ENCODE data around the gene SKOR1. TPM values are rescaled to one million over a fixed set of nuclear protein-coding genes. Genes with fewer than 3 reads are reported as not detected.

Gene SKOR1
- total and polyA plus RNA-seq, 2 of the 8 experiments (the other 6 are each of a cell fraction or from before 2014, with no cell fraction given), result 0.03 to 0.11 TPM

DNA sequence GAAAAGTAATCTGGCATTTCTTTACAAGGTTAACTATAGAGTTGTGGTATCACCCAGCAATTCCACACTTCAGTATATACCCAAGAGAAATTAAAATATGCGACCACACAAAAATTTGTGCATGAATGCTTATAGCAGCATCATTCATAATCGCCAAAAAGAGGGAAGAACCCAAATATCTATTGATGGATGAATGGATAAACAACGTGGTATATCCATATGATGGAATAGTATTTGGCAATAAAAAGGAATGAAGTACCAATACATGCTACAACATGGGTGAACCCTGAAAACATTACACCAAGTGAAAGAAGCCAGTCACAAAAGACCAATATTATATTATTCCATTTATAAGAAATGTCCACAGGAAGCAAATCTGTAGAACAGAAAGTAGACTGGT, 8.6 kb upstream of the SKOR1 start:
- Histone ChIP-seq H3K4me2 (ENCODE audit: insufficient read depth in 1 of 2, low read depth in 2 of 2, low read length in 2 of 2) (no peak overlapping the region), H3K4me1 (replicated peaks in 1 of 4; ENCODE audit: control insufficient read depth in 3 of 4, insufficient read depth in 4 of 4, low read length in 3 of 4) (peaks cover 0 to 21% (median 16%) of the 10 kb centered on the region in 4 experiments; a peak in 6 of 7 replicates), H3K4me3 (ENCODE audit: extremely low read depth in 1 of 4, insufficient read depth in 2 of 4, low read depth in 3 of 4, low read length in 4 of 4) (no peak overlapping the region), H2BK12ac (ENCODE audit: low read depth, low read length) (no peak overlapping the region), H3K23me2 (ENCODE audit: low read depth, low read length) (peaks cover 1% of the 10 kb centered on the region; the same call in 1 of the 2 replicates), H4K5ac (ENCODE audit: insufficient read length, low read depth, low read length) (no peak overlapping the region), H4K8ac (ENCODE audit: extremely low read depth, insufficient read depth, low read length) (no peak overlapping the region), H3K27ac (ENCODE audit: low read depth, low read length) (no peak overlapping the region), H3K23ac (ENCODE audit: insufficient read length) (no peak overlapping the region), H3K9ac (replicated peaks in 1 of 4; ENCODE audit: extremely low read depth in 1 of 4, low read depth in 3 of 4, low read length in 3 of 4) (no peak overlapping the region), H3K4ac (replicated peaks; ENCODE audit: insufficient read length, low read depth, low read length) (no peak overlapping the region), H4K20me1 (replicated peaks in 1 of 2; ENCODE audit: control insufficient read depth in 1 of 2, insufficient read depth in 2 of 2, low read length in 2 of 2) (peaks cover 9 to 11% of the 10 kb centered on the region in 2 experiments), H4K91ac (replicated peaks; ENCODE audit: insufficient read length, low read length) (no peak overlapping the region), H3K9me3 (ENCODE audit: insufficient read depth in 2 of 2, low read depth in 1 of 2, low read length in 1 of 2) (no peaks in the 10 kb centered on the region), H3K36me3 (ENCODE audit: control insufficient read depth in 2 of 4, insufficient read depth in 4 of 4, low read length in 3 of 4) (no peaks in the 10 kb centered on the region), H2BK120ac (replicated peaks; ENCODE audit: low read depth, low read length) (no peak overlapping the region), H3K14ac (ENCODE audit: insufficient read length) (no peak overlapping the region), H3K79me1 (ENCODE audit: low read depth, low read length) (no peaks in the 10 kb centered on the region; the same call in 1 of the 2 replicates), H2BK15ac (ENCODE audit: low read length) (no peak overlapping the region), H2AK5ac (ENCODE audit: low read depth, low read length) (no peak overlapping the region), H3K18ac (ENCODE audit: extremely low read depth, low read length) (no peak overlapping the region), H2BK5ac (ENCODE audit: low read depth, low read length) (no peak overlapping the region), H3K27me3 (replicated peaks in 1 of 4; ENCODE audit: control insufficient read depth in 3 of 4, extremely low read depth in 1 of 4, insufficient read depth in 3 of 4, low read length in 3 of 4) (peaks cover 30 to 42% (median 41%) of the 10 kb centered on the region in 4 experiments), H2BK20ac (ENCODE audit: low read length) (no peak overlapping the region), H3K56ac (replicated peaks; ENCODE audit: insufficient read length, low read depth, low read length) (no peak overlapping the region), H3K79me2 (ENCODE audit: control insufficient read depth in 1 of 2, insufficient read depth in 2 of 2, low read length in 2 of 2) (no peaks in the 10 kb centered on the region), H2AFZ (ENCODE audit: low read length) (no peak overlapping the region)
- 73% methylated on average over 3 of the region's 3 CpGs; no CpG with 5 or more reads in 1 of the 2 experiments for WGBS, 2 experiments (ENCODE audit: extremely low coverage in 1 of 2, insufficient coverage in 1 of 2, insufficient read length in 1 of 2, insufficient replicate concordance in 2 of 2, low coverage in 1 of 2, low lambda C conversion rate in 2 of 2, missing lambda C conversion rate in 1 of 2)
- ChIA-PET CTCF (ENCODE audit: partially characterized antibody) (no interaction called here), POLR2A (ENCODE audit: partially characterized antibody) (no interaction called here)
- no peak for DNase-seq (ENCODE audit: low read depth in 1 of 2, low spot score in 2 of 2)
- FAIRE-seq, result no peak
